GM19238 (cell line): ENCODE results near the gene TLNRD1.

Experiments
- DNase-seq: peaks from one replicate; pipeline ENCODE4 v3.0.0; 2011; ENCODE audit warnings: low spot score; ENCODE audit not compliant: insufficient read length

TLNRD1 gene

DNA sequence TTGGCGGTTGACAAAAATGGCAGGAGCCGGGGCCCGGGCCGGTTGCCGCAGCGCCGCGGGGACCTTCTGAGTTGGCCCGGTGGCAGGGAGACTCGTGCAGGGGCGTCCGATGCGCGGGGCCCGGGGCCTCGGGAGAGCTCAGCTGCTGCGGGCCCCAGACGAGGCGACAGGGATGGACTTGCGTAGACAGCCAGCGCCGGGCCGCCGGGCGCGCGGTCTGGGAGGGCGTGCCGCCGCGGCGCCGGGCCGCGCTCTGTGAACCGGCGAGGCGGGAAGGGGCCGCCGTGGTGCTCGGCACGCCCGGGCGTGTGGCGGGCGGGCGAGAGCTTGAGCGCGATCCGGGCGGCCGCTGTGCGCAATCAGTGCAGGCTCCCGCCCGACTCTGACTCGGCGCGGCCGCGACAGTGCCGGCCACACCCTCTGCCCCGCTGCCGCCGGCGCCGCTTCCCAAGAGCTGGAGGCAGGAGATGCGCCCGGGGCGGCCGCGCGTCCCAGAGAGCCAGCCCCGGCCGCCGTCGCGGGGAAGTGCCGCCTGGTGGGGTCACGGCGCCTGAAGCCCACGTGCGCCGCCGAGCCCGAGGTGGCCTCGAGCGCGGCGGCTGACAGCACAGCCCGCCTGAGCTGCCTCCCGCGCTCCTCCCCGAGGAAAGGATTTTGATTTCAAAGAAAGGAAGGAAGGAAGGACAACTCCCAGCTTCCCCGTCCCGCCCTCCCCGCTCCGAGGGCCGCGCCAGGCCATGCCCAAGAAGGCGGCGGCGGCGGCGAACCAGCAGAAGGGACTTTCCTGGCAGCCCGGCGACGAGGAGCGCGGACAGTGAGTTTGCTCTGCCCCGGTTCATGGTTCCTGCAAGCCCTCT lies 657 bp downstream of the TLNRD1 start:
- peak; percentile 62 for DNase-seq

DNA sequence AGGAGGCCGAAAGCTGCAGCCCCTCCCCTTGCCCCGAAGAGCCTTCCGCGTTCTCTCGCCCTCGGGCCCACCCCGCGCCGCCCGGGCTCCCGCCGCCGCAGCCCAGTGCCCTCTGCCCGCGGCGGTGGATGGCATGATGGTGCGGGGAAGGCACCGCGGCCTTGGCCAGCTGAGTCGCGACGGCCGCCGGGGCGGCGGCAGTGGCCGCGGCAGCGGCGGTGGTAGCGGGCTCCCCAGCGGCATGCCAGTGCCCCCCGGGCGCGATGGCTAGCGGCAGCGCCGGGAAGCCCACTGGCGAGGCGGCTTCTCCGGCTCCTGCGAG lies 1.2 kb downstream of the TLNRD1 start:
- DNase-seq = no peak

DNA sequence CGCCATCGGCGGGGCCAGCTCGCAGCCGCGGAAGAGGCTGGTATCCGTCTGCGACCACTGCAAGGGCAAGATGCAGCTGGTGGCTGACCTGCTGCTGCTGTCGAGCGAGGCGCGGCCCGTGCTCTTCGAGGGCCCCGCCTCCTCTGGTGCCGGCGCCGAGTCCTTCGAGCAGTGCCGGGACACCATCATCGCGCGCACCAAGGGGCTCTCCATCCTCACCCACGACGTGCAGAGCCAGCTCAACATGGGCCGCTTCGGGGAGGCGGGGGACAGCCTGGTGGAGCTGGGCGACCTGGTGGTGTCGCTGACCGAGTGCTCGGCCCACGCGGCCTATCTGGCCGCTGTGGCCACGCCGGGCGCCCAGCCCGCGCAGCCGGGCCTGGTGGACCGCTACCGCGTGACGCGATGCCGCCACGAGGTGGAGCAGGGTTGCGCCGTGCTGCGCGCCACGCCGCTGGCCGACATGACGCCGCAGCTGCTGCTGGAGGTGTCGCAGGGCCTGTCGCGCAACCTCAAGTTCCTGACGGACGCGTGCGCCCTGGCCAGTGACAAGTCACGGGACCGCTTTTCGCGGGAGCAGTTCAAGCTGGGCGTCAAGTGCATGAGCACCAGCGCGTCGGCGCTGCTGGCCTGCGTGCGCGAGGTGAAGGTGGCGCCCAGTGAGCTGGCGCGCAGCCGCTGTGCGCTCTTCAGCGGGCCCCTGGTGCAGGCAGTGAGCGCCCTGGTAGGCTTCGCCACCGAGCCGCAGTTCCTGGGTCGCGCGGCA lies 1.8 kb downstream of the TLNRD1 start:
- no peak for DNase-seq

DNA sequence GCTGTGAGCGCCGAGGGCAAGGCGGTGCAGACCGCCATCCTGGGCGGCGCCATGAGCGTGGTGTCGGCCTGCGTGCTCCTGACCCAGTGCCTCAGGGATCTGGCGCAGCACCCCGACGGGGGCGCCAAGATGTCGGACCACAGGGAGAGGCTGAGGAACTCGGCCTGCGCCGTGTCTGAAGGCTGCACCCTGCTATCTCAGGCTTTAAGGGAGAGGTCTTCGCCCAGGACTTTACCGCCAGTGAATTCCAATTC lies 2.3 kb downstream of the TLNRD1 start:
- no peak for DNase-seq

DNA sequence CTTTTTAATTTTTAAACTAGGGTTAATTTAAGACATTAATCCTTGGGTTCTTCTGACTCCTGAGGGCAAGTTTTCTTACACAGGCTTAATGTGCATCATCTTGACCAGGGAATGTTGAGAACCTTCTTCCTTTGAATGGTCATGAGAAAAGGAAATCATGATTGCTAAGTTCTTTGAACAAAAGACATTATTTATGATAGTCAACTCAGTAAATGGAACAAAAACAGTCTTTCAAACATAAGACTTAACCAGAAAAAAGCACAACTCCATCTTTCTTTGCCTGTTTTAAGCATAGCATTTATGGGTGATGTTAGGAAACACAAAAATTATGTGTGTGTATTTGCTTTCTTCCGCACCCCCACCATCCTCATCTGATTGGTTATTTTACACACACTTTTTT lies 5.4 kb downstream of the TLNRD1 start:
- no peak for DNase-seq

DNA sequence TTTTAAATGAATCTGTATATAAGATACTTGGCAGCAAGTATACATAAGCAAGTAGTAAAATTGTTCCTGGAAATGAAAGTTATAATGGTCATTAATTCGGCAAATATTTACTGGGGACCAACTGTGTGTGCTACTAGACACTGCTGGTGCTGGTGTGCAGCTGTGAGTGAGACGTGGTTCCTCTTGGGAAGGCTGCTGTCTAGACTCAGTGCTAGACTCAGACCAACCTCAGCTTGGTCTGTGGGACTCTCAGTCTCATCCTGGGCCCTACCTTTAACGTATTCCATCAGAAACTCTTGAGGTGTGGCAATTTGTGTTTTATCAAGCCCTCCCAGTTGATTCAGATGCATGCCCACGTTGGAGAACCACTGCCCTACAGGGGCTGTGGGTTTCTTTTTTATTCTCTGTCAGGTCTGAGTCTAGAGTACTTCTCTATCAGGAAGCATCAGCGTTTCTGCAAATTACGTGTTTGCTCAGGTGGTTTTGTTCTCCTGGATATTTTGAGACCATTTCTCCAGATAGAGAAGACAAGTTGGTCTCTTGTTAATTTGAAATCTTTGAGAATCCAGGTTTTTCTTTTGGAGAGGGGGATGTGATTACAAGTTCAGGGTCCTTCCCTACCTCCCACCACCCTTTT lies 6.8 kb downstream of the TLNRD1 start:
- no peak for DNase-seq

DNA sequence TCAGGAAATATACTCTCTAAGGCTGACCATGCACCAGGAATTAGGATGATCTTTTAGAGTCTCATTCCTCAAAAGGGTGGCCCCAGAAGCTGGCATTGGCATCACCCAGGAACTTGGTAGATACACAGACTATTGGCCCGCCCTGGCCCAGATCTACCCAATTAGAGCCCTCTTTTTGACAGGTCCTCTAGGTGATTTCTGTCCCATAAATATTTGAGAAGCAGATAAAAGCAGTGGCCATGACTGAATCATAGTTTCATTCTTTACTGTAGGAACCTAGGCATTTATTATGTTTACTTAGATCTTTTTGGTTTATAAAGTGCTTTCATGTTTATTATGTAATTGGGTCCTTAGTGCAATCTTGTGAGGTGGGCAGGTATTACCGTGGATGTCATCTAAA lies 7.6 kb downstream of the TLNRD1 start:
- no peak for DNase-seq

DNA sequence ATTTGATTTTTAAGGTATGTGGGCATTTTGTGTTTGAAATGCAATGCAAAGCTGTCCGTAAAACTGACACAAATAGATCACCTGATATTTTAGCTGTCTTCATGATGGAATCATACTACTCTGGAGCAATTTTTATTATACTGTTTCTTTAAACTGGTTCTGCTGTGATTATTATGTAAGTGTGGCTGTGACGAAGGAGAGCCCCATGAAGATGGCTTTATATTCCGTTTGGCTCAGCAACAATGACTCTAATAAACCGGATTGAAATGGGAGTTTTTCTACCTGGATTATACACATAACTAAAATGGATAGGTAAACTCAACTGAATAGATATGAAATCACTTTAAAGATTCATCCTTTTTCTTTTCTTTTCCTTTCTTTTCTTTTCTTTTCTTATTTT lies 9.4 kb downstream of the TLNRD1 start:
- no peak for DNase-seq

DNA sequence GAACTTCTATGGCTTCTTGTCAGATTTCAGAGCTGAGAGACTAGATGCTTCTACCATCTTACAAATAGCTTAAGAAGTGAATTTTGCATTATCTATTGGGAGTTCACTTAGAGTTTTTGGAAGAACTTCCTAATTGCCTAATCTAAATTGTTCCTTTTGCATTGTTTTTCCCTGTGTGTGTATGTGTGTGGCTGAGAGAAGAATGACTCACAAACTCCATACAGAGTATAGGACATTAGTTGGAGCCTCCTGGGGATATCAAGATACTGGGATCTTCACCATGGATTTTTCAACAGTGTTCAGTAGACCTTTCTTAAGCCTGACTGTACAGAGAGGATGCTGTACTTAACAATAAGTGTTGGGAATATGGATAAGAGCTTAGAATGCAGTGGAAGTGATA lies 10.9 kb downstream of the TLNRD1 start:
- DNase-seq = no peak

DNA sequence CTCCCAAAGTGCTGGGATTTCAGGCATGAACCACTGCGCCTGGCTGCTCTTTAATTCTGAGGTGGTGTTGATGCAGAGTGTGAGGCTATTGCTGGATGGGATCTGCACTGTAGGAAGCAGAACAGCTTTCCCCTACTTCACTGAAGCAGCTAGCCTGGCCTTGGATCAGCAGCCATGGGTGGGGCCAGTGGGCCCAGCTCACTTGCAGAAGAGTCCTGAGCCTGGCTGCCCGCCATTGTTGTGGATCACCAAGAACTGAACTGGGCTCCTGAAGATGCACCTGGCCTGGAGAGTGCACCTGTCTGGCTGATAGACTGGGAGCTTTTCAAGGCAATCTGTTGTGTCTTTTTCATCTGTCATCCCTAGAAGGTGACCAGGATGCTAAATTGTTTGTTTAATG lies 11.9 kb downstream of the TLNRD1 start:
- no peak for DNase-seq

DNA sequence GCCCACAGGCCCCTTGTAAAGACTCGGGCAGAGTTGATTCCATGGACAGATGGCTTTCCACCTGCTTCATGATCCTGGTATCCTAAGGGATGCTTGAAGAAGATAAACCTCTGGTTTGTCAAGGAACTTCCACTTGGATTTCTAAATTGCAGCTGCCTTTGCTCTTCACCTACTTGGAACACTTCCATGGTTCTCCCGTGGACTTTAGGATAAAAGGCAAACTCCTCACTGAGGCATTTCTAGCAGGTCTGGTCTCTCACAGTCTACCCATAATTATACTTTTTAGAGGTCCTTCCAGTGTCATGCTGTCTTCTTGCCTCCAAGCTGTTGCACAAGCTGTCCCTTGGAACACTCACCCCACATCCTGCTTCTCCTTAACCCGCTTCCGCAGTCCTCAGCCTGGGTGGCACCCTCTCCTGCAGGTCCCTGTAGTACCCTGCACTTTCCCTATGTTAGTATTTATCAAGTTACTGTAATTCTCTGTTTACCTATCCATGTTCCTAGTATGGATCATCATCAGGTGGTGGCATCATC lies 12.7 kb downstream of the TLNRD1 start:
- DNase-seq = no peak

DNA sequence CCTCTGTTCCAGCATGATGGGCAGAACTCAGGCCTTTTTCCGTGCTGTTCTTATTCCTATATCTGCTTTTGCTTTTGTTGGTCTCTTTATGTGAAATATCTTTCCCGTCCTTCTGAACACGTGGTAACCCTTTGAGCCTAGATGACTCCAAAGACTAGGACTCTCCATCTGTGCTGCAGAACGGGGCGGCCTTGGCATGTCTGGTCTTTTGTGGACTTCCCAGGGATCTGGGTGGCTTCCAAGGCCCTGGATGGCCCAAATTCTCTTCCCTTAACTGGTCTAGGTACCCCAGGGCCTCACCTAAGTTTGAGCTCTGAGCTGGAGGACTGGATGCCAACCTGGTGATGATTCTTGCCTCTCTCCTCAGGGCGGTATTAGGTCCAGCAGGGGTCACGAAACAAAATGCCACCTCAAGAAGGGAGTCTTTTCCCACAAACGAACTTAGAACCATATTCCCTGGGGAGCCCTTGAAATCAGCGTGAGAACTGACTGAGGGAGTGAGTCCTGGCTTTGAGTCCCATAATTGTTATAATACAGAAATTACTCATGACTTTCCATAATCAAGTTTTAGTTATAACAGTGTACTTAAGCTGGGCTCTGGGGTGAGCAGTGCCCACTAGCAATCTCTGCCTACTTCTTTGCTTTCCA lies 13.8 kb downstream of the TLNRD1 start:
- DNase-seq = no peak

DNA sequence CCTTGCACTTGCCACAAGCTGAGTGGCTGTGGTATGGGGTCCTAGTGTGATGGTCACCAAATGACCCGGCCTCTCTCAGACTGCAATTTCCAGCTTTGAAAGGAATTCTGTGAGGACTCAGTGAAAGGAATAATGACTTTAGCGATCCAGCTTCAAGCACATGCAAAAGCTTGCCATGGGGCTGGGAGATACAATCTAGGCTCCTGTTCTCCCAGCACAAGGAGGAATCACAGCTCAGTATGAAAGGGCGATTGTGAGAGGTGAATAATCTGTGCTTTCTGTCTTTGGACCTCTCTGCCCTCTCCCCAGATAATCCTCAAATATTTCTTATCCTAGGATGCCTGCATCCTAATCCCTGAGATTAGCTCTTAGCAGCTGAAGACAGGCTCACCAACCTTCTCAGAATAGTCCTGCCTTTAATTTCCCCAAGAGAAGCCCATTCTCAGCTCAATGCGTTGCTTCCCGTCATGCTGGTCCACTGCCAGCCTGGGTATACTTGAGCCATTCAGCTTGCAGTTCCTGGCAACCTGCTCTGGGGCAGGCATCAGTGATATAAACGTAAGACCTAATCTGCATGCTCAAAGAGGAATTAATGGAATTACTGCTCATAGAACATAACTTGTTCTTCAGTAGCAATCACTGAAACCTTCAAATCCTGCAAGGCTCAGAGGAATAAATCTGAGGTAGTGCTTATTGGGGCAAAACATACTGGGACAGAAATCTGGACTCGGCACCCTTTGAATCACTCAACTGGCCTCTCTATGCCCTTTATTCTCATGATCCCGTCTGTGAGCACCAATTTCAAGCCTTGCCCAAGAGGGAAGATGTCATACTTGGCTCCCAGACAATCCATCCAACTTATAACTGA lies 15.1 kb downstream of the TLNRD1 start:
- DNase-seq = no peak

DNA sequence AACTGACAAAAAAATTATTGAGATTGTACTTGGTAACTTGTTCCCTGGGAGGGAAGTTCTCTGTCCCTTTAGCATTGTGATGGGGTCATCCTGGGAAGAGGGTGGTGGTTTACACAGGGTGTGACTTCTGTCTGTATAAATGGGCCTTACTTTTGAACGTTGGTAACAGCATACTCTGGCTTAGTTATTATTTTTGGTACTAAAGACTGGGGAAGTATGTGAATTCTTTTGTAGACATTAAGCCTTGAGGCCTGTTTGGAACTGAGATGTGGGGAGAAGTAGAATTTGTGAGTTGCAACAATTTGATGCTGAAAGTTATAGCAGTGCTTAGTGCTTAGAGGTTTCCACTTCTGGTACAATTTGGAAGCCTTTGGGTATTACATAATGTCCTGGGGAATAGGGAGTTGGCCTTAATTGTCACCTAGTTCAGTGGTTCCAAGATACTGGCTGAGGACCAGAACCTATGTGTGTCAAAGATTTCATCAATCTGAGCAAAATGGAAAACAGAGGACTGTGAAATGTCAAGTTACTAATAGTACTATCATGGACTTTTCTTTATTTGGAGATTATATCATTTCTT lies 15.9 kb downstream of the TLNRD1 start:
- DNase-seq = no peak

DNA sequence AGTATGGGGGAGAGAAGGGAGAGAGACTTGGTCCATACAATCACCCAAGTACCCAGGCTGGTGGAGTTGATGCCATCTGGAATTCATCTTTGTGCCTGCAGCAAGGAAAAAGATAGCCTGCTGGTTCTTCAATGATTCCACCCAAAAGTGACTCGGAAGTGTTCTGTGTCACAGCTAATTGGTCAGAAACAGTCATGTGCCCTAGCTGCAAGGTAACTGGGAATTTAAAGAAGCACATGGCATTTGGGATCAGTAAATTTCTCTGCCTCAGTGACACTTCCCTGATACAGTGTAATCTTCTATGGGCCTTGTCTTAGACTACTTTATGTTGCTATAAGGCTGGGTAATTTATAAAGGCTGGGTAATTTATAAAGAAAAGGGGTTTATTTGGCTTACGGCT lies 17.5 kb downstream of the TLNRD1 start:
- DNase-seq = no peak

DNA sequence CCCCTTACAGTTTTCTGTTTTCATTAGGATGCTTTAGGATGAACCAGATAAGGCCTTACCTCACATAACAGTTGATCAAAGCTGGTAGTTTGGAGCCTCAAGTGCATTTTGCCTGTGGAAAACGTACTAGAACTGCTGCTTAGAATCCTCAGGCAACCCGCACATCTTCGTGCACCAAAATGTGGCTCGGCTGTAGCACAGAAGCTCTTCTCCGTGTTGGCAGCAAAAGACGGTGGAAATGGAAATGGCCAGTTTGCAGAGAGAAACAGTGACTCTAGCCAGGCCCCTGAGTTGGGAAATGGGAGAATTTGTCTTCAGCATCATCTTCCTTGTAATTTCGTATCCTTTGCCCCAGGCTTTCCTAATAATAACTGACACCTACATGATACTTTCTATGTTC lies 20.6 kb downstream of the TLNRD1 start:
- no peak for DNase-seq

DNA sequence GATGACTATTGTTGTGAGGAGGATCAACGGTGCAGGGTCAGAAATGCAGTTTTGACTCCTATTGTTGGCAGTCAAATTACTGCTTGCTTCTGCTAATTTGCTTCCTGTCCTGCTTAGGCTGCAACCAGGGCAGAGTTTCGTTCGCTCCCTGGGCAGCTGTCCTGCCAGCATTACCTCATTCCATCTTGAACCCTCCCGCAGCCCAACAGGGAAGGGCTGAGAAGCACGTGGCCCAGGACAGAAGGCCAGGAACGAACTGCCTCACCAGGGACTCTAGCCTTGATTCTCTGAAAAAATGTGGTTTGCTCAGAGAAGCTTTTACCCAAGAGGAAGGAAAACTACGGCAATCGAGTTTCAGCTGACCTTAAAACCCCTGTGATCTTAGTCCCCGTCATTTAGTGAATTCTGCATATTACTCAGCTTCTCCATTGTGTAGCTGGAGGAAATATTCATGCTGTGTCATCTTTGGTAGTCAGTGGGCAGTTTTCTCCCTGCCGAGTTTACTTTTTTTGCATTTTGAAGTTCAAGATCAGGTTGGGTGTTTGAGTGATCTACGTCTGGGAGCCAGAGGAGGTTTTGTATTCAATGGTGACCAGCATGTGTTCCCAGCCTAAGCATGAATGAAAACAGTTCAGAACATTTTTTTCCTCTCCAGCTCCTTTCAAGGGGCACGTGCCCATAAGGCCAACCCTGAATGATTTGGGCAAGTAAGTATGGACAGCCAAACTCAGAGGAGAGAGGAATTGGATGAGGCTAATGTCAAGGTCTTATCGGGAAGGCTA lies 23.0 kb downstream of the TLNRD1 start:
- peak; percentile 40 for DNase-seq

DNA sequence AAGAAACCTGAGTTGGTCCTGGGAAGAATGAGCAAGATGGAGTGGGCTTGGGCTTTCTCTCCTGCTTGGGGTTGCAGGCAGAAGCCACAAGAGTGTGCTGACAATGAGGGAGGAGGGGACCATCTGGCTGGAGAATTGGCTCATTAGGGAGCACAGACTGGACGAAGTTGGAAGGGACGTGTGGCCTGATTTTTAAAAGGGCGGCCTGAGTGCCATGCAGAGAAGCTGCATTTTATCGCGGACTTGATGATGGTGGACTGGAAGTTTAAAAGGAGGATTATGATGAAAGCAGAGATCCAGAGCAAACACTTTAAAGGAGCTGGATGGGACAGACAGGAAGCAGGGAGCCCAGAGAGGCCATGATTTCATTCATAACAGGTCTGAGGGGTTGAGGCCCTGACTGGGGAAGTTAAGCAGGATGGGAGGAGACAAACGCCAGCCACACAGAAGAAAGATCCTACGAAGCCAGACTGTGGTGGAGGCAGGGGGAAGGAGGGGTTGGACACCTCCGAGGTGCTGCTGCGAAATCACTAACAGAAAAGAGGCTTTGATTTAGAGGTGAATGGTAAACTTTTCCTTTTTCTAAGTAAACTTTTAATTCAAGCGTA lies 23.6 kb downstream of the TLNRD1 start:
- DNase-seq = no peak

DNA sequence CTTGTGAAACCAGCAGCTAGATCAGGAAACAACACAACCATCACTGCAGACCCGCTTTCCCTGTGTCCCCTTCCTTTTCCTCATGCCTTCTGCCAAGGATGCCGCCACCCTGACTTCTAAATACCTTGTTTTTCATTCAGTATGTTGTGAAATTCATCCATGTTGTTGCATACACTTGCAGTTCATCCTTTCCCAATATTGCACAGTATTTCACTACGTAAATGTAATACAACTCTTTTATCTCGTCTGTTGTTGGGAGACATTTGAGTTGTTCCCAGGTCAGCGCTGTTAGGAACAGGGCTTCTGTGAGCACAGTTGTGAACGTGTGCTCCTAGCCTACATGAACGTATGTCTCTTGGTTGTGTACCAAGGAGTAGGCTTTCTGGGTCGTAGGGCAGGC lies 24.2 kb downstream of the TLNRD1 start:
- no peak for DNase-seq
